ENCODE results near the gene PGLYRP1.

Gene PGLYRP1

GRCh38 chr19:46022431-46023310 lies at the start of gene PGLYRP1:
PGLYRP1 (minus strand) TSS chr19:46023053; CDS start chr19:46023021, 32 bp downstream.
- H3K4me3 ChIP-seq (ENCODE audit: low read depth, low read length) = no peak within 1 kb of the TSS
- TF ChIP-seq CTCF (IDR thresholded peaks at IDR 0.05; ENCODE audit: low read depth, low read length) = no peak

- no peak overlapping the region for H3K4me3 ChIP-seq (ENCODE audit: low read depth, low read length)
- TF ChIP-seq CTCF (IDR thresholded peaks at IDR 0.05; ENCODE audit: low read depth, low read length) = no peak
These were observed 47.0 kb upstream of the PGLYRP1 start for GRCh38 chr19:46069806-46070341.

GRCh38 chr19:46068345-46069258 lies 45.7 kb upstream of the PGLYRP1 start:
- TF ChIP-seq CTCF (IDR thresholded peaks at IDR 0.05; ENCODE audit: low read depth, low read length) = no peak
- no peak overlapping the region for H3K4me3 ChIP-seq (ENCODE audit: low read depth, low read length)

- no peak for TF ChIP-seq CTCF (IDR thresholded peaks at IDR 0.05; ENCODE audit: low read depth, low read length)
- no peak overlapping the region for H3K4me3 ChIP-seq (ENCODE audit: low read depth, low read length)
These were observed 44.8 kb upstream of the PGLYRP1 start for GRCh38 chr19:46067691-46068090.

GRCh38 chr19:46066471-46066870 lies 43.6 kb upstream of the PGLYRP1 start:
- TF ChIP-seq CTCF (IDR thresholded peaks at IDR 0.05; ENCODE audit: low read depth, low read length) = no peak
- H3K4me3 ChIP-seq (ENCODE audit: low read depth, low read length) = no peak overlapping the region

- no peak for TF ChIP-seq CTCF (IDR thresholded peaks at IDR 0.05; ENCODE audit: low read depth, low read length)
- no peak overlapping the region for H3K4me3 ChIP-seq (ENCODE audit: low read depth, low read length)
These were observed 42.7 kb upstream of the PGLYRP1 start for GRCh38 chr19:46065486-46066071.

Measured in WI38 (cell line).